ENCODE data around the gene DCXR. TPM values are rescaled to one million over a fixed set of nuclear protein-coding genes. Genes with fewer than 3 reads are reported as not detected.

Gene DCXR
- total RNA-seq, 1 experiment from 2014 or later = 135 TPM

Other genes with a start within 250 kb of the DCXR start
- gene GCGR, start 233.5 kb downstream of the DCXR start, total RNA-seq (2014; rRNA removed) = 0.11 TPM in 1 of 2 replicates, not detected in the other
- gene MCRIP1, start 204.4 kb downstream of the DCXR start, total RNA-seq (2014; rRNA removed) = 73.4 and 90.9 TPM in 2 replicates
- not detected in 2 replicates for gene PPP1R27, start 202.6 kb downstream of the DCXR start, total RNA-seq (2014; rRNA removed)
- gene P4HB, start 177.2 kb downstream of the DCXR start, total RNA-seq (2014; rRNA removed) = 969 and 1,089 TPM in 2 replicates
- 201 and 261 TPM in 2 replicates for gene ARHGDIA, start 166.4 kb downstream of the DCXR start, total RNA-seq (2014; rRNA removed)
- gene ALYREF, start 146.1 kb downstream of the DCXR start, total RNA-seq (2014; rRNA removed) = 496 and 633 TPM in 2 replicates
- gene ANAPC11, start 146.0 kb downstream of the DCXR start, total RNA-seq (2014; rRNA removed) = 243 and 268 TPM in 2 replicates
- 0.07 and 0.17 TPM in 2 replicates for gene NPB, start 135.5 kb downstream of the DCXR start, total RNA-seq (2014; rRNA removed)
- 33.3 and 42.7 TPM in 2 replicates for gene PCYT2, start 126.3 kb downstream of the DCXR start, total RNA-seq (2014; rRNA removed)
- 51.6 and 70.8 TPM in 2 replicates for gene SIRT7, start 119.5 kb downstream of the DCXR start, total RNA-seq (2014; rRNA removed)
- 22.9 and 37.5 TPM in 2 replicates for gene MAFG, start 110.0 kb downstream of the DCXR start, total RNA-seq (2014; rRNA removed)
- 144 and 169 TPM in 2 replicates for gene PYCR1, start 100.4 kb downstream of the DCXR start, total RNA-seq (2014; rRNA removed)
- gene MYADML2, start 90.5 kb downstream of the DCXR start, total RNA-seq (2014; rRNA removed) = not detected in 2 replicates
- gene NOTUM, start 76.5 kb downstream of the DCXR start, total RNA-seq (2014; rRNA removed) = 0.75 TPM in 1 of 2 replicates, not detected in the other
- 31.5 and 48.2 TPM in 2 replicates for gene ASPSCR1, start 60.1 kb downstream of the DCXR start, total RNA-seq (2014; rRNA removed)
- 344 and 390 TPM in 2 replicates for gene CENPX, start 14.8 kb downstream of the DCXR start, total RNA-seq (2014; rRNA removed)
- 71.5 and 90.0 TPM in 2 replicates for gene LRRC45, start 14.4 kb downstream of the DCXR start, total RNA-seq (2014; rRNA removed)
- gene RAC3, start 6.0 kb downstream of the DCXR start, total RNA-seq (2014; rRNA removed) = 46.8 and 52.2 TPM in 2 replicates
- gene RFNG, start 14.1 kb upstream of the DCXR start, total RNA-seq (2014; rRNA removed) = 46.7 and 46.8 TPM in 2 replicates
- gene GPS1, start 14.2 kb upstream of the DCXR start, total RNA-seq (2014; rRNA removed) = 240 and 287 TPM in 2 replicates
- gene DUS1L, start 28.1 kb upstream of the DCXR start, total RNA-seq (2014; rRNA removed) = 205 and 262 TPM in 2 replicates
- 269 and 364 TPM in 2 replicates for gene FASN, start 60.5 kb upstream of the DCXR start, total RNA-seq (2014; rRNA removed)
- 35.0 and 36.6 TPM in 2 replicates for gene CCDC57, start 175.1 kb upstream of the DCXR start, total RNA-seq (2014; rRNA removed)
- gene SLC16A3, start 191.3 kb upstream of the DCXR start, total RNA-seq (2014; rRNA removed) = 286 and 447 TPM in 2 replicates
- 58.6 and 73.5 TPM in 2 replicates for gene CSNK1D, start 236.0 kb upstream of the DCXR start, total RNA-seq (2014; rRNA removed)

All from PC-3 (cell line).